Smooth muscle cell (in vitro differentiated cells): ENCODE measurements around the gene TNNI3. TPM values are rescaled to one million over a fixed set of nuclear protein-coding genes. Genes with fewer than 3 reads are reported as not detected.

Source experiments
- DNase-seq: peaks from one replicate; lab custom pipeline; 2025; ENCODE audit not compliant: unreplicated experiment; lab: John Stamatoyannopoulos, UW
- H2AFZ ChIP-seq: fragments of 200-600 bp; sonication (generic); 2 replicates; pipeline ENCODE4 v1.6.0; 2016; ENCODE audit warnings: antibody characterized with exemption, low read depth, mild to moderate bottlenecking
- H3F3A ChIP-seq: fragments of 200-600 bp; sonication (generic); 2 replicates; pipeline ENCODE4 v1.6.0; 2017; ENCODE audit warnings: antibody characterized with exemption, low read depth
- H3K27ac ChIP-seq: fragments of 200-600 bp; sonication (generic); 2 replicates; pipeline ENCODE4 v1.5.1; 2016; ENCODE audit warnings: low read depth, mild to moderate bottlenecking
- H3K27me3 ChIP-seq: fragments of 200-600 bp; sonication (generic); 2 replicates; pipeline ENCODE4 v1.6.1; 2016; ENCODE audit warnings: low read depth, mild to moderate bottlenecking
- H3K36me3 ChIP-seq: fragments of 200-600 bp; sonication (generic); 2 replicates; pipeline ENCODE4 v1.5.1; 2016; ENCODE audit warnings: low read depth
- H3K4me1 ChIP-seq: fragments of 200-600 bp; sonication (generic); 2 replicates; pipeline ENCODE4 v1.5.1; 2016; ENCODE audit warnings: low read depth
- H3K4me2 ChIP-seq: fragments of 200-600 bp; sonication (generic); 2 replicates; pipeline ENCODE4 v1.6.0; 2016; ENCODE audit warnings: mild to moderate bottlenecking
- H3K4me3 ChIP-seq: fragments of 200-600 bp; sonication (generic); 2 replicates; pipeline ENCODE4 v1.5.1; 2016; ENCODE audit warnings: mild to moderate bottlenecking
- H3K79me2 ChIP-seq: fragments of 200-600 bp; sonication (generic); 2 replicates; pipeline ENCODE4 v1.6.0; 2016; ENCODE audit warnings: low read depth, mild to moderate bottlenecking
- H3K9ac ChIP-seq: fragments of 200-600 bp; sonication (generic); 2 replicates; pipeline ENCODE4 v1.6.0; 2016; ENCODE audit warnings: low read depth
- H3K9me3 ChIP-seq: fragments of 200-600 bp; sonication (generic); replicated peaks from 2 replicates; pipeline ENCODE4 v1.5.1; 2016; ENCODE audit warnings: low read depth
- H4K20me1 ChIP-seq: fragments of 200-600 bp; sonication (generic); 2 replicates; pipeline ENCODE4 v1.6.0; 2016; ENCODE audit warnings: low read depth
- WGBS: methylation state at CpG from one replicate; pipeline ENCODE4 v1.1.7; 2016; ENCODE audit warnings: low lambda C conversion rate; 5-methylcytosine and 5-hydroxymethylcytosine counted together
- polyA plus RNA-seq: library from polyadenylated mRNA; unstranded; fragments of >200 nt; fragmentation: Nextera tagmentation; extraction: Ambion mirVana; gene quantifications from 2 replicates; pipeline ENCODE4 v1.2.1, GENCODE V29; 2016
- total RNA-seq: library from RNA; depleted of rRNA; stranded (reverse); fragments of >200 nt; gene quantifications from 2 replicates; pipeline ENCODE4 v1.2.3, GENCODE V29; 2014
- TF ChIP-seq, protein P1 (sequence below): fragments of 200-600 bp; sonication (generic); IDR thresholded peaks from 2 replicates; pipeline ENCODE4 v1.5.1; 2017; ENCODE audit warnings: borderline replicate concordance, mild to moderate bottlenecking, antibody characterized with exemption; ENCODE audit not compliant: insufficient read depth, poor library complexity, severe bottlenecking

The TNNI3 gene
- total and polyA plus RNA-seq, 2 experiments from 2014 or later, result 3.0 TPM; not detected in 1

DNA sequence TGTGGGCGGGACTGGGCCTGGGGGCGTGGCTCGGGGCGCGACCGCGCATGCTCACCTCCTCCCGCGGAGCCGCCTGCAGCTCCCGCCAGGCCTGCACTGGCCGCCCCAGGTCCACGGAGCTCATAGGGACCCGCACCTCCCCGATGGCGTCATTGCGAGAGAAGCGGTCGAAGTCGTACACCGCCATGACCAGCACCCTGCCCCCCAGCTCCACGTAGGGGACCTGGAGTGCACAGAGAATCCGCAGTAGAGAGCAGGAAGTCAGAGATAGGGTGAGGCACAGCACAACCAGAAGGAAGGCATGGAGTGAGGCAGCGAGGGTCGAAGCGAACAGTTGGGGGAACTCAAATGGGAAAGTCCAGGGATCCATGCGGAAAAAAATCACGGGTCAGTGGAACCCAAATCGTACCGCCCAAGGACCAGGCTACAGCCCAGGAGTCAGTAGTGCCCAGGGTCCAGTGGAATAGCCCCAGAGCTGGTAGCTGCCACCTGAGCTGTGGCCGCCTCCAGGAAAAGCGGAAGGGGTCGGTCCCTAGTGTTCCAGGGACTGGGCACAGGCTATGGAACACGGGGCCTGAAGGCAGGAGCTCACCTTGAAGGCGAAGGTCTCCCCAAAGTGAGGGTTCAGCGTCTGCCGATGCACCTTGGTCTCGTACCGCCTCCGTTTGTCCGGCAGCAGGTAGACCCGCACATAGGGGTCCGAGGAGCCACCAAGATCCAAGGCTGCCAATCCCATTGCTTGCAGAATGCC lies 17.8 kb upstream of the TNNI3 start:
- Histone ChIP-seq H3K79me2 (no peaks in the 10 kb centered on the region), H3K27me3 (peaks cover 62% of the 10 kb centered on the region), H4K20me1 (no peaks in the 10 kb centered on the region), H3K4me3 (no peak overlapping the region), H3K9me3 (no peaks in the 10 kb centered on the region), H3K4me1 (no peaks in the 10 kb centered on the region), H3K4me2 (no peak overlapping the region), H2AFZ (no peak overlapping the region), H3K27ac (no peak overlapping the region), H3K9ac (no peak overlapping the region), H3F3A (no peaks in the 10 kb centered on the region), H3K36me3 (no peaks in the 10 kb centered on the region)
- TF ChIP-seq, protein P1, sequence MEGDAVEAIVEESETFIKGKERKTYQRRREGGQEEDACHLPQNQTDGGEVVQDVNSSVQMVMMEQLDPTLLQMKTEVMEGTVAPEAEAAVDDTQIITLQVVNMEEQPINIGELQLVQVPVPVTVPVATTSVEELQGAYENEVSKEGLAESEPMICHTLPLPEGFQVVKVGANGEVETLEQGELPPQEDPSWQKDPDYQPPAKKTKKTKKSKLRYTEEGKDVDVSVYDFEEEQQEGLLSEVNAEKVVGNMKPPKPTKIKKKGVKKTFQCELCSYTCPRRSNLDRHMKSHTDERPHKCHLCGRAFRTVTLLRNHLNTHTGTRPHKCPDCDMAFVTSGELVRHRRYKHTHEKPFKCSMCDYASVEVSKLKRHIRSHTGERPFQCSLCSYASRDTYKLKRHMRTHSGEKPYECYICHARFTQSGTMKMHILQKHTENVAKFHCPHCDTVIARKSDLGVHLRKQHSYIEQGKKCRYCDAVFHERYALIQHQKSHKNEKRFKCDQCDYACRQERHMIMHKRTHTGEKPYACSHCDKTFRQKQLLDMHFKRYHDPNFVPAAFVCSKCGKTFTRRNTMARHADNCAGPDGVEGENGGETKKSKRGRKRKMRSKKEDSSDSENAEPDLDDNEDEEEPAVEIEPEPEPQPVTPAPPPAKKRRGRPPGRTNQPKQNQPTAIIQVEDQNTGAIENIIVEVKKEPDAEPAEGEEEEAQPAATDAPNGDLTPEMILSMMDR, result no peak
- 83% methylated on average over 41 of the region's 43 CpGs for WGBS
- DNase-seq, result no peak

DNA sequence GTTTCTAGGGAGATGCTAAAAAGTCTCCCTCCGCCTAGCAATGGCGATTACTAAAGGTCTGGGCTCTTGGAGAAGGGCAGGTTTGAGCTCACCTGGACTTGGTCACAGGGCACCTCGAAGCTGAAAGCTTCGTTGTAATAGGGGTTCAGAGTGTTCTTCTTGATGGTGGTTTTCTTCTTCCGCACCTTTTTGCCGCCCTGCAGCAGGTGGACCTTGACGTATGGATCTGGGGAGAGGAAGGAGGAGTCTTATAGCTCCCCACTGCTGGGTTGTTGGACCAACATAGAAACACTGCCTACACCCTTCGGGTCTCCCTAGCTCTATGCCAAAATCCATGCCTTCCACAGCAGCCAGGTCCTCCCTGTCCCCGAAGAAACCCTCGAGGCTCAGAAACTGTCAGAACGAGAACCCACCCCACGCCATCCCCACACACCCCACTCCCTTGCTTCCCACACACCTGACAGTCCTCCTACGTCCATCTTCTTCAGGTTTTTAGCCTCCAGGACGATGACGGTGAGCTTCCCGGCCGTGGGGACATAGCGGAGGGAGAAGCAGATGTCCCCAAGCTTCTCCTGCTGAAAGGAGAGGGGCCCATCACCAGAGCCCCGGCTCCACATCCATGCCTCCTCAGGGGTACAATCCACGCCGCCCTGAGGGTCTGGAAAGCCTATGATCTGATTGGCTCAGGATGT lies 17.0 kb upstream of the TNNI3 start:
- H3K27me3 ChIP-seq, result peaks cover 64% of the 10 kb centered on the region
- no peaks in the 10 kb centered on the region for H3K79me2 ChIP-seq
- no peak overlapping the region for H3K4me2 ChIP-seq
- H3K9me3 ChIP-seq, result no peaks in the 10 kb centered on the region
- no peak for DNase-seq
- H3F3A ChIP-seq, result no peaks in the 10 kb centered on the region
- H3K27ac ChIP-seq, result no peak overlapping the region
- 71% methylated on average over 17 of the region's 21 CpGs for WGBS
- H3K4me3 ChIP-seq, result no peak overlapping the region
- H4K20me1 ChIP-seq, result no peaks in the 10 kb centered on the region
- H3K36me3 ChIP-seq, result no peaks in the 10 kb centered on the region
- no peaks in the 10 kb centered on the region for H3K4me1 ChIP-seq
- no peak overlapping the region for H3K9ac ChIP-seq
- TF ChIP-seq, protein P1, result no peak
- H2AFZ ChIP-seq, result no peak overlapping the region

DNA sequence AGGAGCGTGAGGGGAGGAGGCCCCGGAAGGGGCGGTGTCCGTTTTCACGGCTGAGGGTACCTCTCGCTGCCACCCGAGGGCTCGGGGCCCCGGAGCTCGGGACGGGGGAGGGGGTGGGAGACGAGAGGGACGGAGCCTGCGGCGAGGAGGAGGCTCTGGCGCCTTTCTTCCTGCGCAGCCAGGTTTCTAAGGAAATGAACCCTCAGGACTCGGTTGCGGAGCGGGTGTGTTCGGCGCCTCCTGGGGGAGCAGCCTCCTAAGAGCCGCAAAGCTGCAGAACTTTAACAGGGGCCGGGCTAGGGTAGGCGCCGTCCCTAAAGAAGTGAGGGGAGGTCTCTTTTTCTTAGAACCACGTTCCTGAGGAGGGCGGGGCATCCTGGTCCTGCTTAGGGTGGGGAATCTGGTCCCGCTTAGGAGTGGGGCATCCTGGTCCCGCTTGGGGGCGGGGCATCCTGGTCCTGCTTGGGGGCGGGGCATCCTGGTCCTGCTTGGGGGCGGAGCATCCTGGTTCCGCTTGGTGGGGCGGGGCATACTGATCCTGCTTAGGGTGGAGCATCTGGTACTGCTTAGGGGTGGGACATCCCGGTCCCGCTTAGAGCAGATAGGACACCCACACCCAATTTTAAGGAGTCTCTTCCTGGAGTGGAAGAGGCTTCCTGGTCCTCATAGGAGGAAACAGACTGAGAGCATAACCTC lies 16.3 kb upstream of the TNNI3 start:
- no peak overlapping the region for H3K27ac ChIP-seq
- no peaks in the 10 kb centered on the region for H3K79me2 ChIP-seq
- H4K20me1 ChIP-seq, result no peaks in the 10 kb centered on the region
- TF ChIP-seq, protein P1, result no peak
- H3K36me3 ChIP-seq, result no peaks in the 10 kb centered on the region
- H3K9me3 ChIP-seq, result no peaks in the 10 kb centered on the region
- peak overlapping the region; percentile 95 for H3K4me2 ChIP-seq
- no peak overlapping the region for H3K9ac ChIP-seq
- peak overlapping the region; percentile 82 for H2AFZ ChIP-seq
- H3F3A ChIP-seq, result no peaks in the 10 kb centered on the region
- 1% methylated on average over 23 of the region's 37 CpGs for WGBS
- H3K4me3 ChIP-seq, result peak overlapping the region; percentile 50
- peaks cover 68% of the 10 kb centered on the region for H3K27me3 ChIP-seq
- H3K4me1 ChIP-seq, result no peaks in the 10 kb centered on the region
- peak; percentile 14 for DNase-seq
